Stimulated activated CD8-positive, alpha-beta memory T cell treated with anti-CD3 and anti-CD28 coated beads, Interleukin-7, amount 100 ng/mL, for 4 hours (primary cell): ENCODE data around the gene ALG3.
"Not testable (repeated sequence)": the region's sequence is repeated elsewhere in the genome, so short reads cannot be mapped to it uniquely, and the experiment has no call there.

Experiments used
- DNase-seq, 2 donors: peaks; one replicate each; pipeline ENCODE4 v3.0.0-alpha.2; 2020; ENCODE audit warnings: low read depth in 2 of 2

The ALG3 gene

GRCh38 chr3:184248454-184249411 lies at the start of gene ALG3:
Gene ALG3 (minus strand): TSS chr3:184248962. CDS start chr3:184248940, 22 bp downstream.
- peak; percentile 75 to 78 for DNase-seq

GRCh38 chr3:184296616-184297015 lies 47.9 kb upstream of the ALG3 start:
- no peak for DNase-seq

GRCh38 chr3:184295771-184296170 lies 47.0 kb upstream of the ALG3 start:
- no peak for DNase-seq

GRCh38 chr3:184291738-184292445 lies 43.1 kb upstream of the ALG3 start:
- DNase-seq: no peak

- no peak for DNase-seq
Observed at GRCh38 chr3:184291044-184291737, 42.4 kb upstream of the ALG3 start.

GRCh38 chr3:184290331-184290730 lies 41.6 kb upstream of the ALG3 start:
- no peak for DNase-seq

- DNase-seq: peak; percentile 40 to 45
Observed at GRCh38 chr3:184289426-184289938, 40.7 kb upstream of the ALG3 start.

- DNase-seq: no peak
Observed at GRCh38 chr3:184284696-184285095, 35.9 kb upstream of the ALG3 start.

GRCh38 chr3:184283681-184284080 lies 34.9 kb upstream of the ALG3 start:
- DNase-seq: no peak

- DNase-seq: no peak
Observed at GRCh38 chr3:184282941-184283340, 34.2 kb upstream of the ALG3 start.

- no peak for DNase-seq
Observed at GRCh38 chr3:184277366-184277765, 28.6 kb upstream of the ALG3 start.

GRCh38 chr3:184275961-184276910 lies 27.5 kb upstream of the ALG3 start, which contains the start of gene ECE2:
Gene ECE2 (plus strand): TSS chr3:184276022. CDS start chr3:184276154, 132 bp downstream.
- no peak for DNase-seq

- DNase-seq: no peak
Observed at GRCh38 chr3:184275381-184275701, 26.6 kb upstream of the ALG3 start.

GRCh38 chr3:184272269-184272668 lies 23.5 kb upstream of the ALG3 start:
- DNase-seq: no peak

GRCh38 chr3:184267249-184267648 lies 18.5 kb upstream of the ALG3 start:
- not testable (repeated sequence) for DNase-seq

GRCh38 chr3:184262764-184263179 lies 14.0 kb upstream of the ALG3 start:
- DNase-seq: no peak

- DNase-seq: peak in 1 of 2 donors; percentile 42
Observed at GRCh38 chr3:184261854-184262763, 13.3 kb upstream of the ALG3 start.

- peak in 1 of 2 donors; percentile 62 for DNase-seq
Observed at GRCh38 chr3:184261270-184261853, 12.6 kb upstream of the ALG3 start, which contains the start of gene CAMK2N2. Gene CAMK2N2 (minus strand): TSS chr3:184261553. CDS start chr3:184261285, 268 bp downstream.

- DNase-seq: no peak
Observed at GRCh38 chr3:184260724-184261269, 12.0 kb upstream of the ALG3 start.
